ENCODE measurements around the gene AUH. TPM values are rescaled to one million over a fixed set of nuclear protein-coding genes. Genes with fewer than 3 reads are reported as not detected.

Gene AUH
- total RNA-seq, 4 donors from 2014 or later: 10.6 to 25.4 (median 16.7) TPM

- no peaks in the 10 kb centered on the region for H3K27me3 ChIP-seq
- WGBS, 2 donors: 80 to 83% methylated on average over 12 of the region's 12 CpGs
- peaks cover 6 to 52% (median 10%) of the 10 kb centered on the region in 3 donors for H3K36me3 ChIP-seq
- no peak overlapping the region for H3K27ac ChIP-seq
- intact Hi-C loops (cut with DNase I): no loop called here
- H3K4me3 ChIP-seq: no peak overlapping the region
- DNase-seq: no peak
- H3K9me3 ChIP-seq: no peaks in the 10 kb centered on the region
- TF ChIP-seq CTCF (IDR thresholded peaks at IDR 0.05): no peak
- TF ChIP-seq POLR2A (IDR thresholded peaks at IDR 0.05): no peak
- H3K4me1 ChIP-seq: peaks cover 0 to 8% (median 3%) of the 10 kb centered on the region in 3 donors
These were observed 46.0 kb upstream of the AUH start for GRCh38 chr9:91407580-91408318.

GRCh38 chr9:91405343-91406077 is 43.8 kb upstream of the AUH start:
- DNase-seq: no peak
- Histone ChIP-seq H3K27ac (no peak overlapping the region), H3K9me3 (no peaks in the 10 kb centered on the region), H3K36me3 (peaks cover 6 to 47% (median 10%) of the 10 kb centered on the region in 3 donors), H3K27me3 (no peaks in the 10 kb centered on the region), H3K4me1 (no peaks in the 10 kb centered on the region), H3K4me3 (no peak overlapping the region)
- intact Hi-C loops (cut with DNase I): no loop called here
- WGBS, 2 donors: 91 to 94% methylated on average over 11 to 20 of the region's 25 CpGs
- no peak for TF ChIP-seq POLR2A (IDR thresholded peaks at IDR 0.05)
- TF ChIP-seq CTCF (IDR thresholded peaks at IDR 0.05): no peak

- Histone ChIP-seq H3K9me3 (no peaks in the 10 kb centered on the region), H3K27ac (no peak overlapping the region), H3K27me3 (no peaks in the 10 kb centered on the region), H3K36me3 (peaks cover 0 to 31% (median 4%) of the 10 kb centered on the region in 3 donors), H3K4me3 (no peak overlapping the region), H3K4me1 (no peaks in the 10 kb centered on the region)
- intact Hi-C loops (cut with DNase I): no loop called here
- TF ChIP-seq POLR2A (IDR thresholded peaks at IDR 0.05) (no peak), CTCF (IDR thresholded peaks at IDR 0.05) (no peak)
- WGBS, 2 donors: 85 to 87% methylated on average over 14 of the region's 14 CpGs
- DNase-seq: no peak
These were observed 42.2 kb upstream of the AUH start for GRCh38 chr9:91403665-91404543.

GRCh38 chr9:91398926-91399325 is 37.2 kb upstream of the AUH start:
- Histone ChIP-seq H3K9me3 (no peaks in the 10 kb centered on the region), H3K27me3 (no peaks in the 10 kb centered on the region), H3K4me3 (no peak overlapping the region), H3K4me1 (peaks cover 0 to 17% (median 10%) of the 10 kb centered on the region in 3 donors), H3K27ac (no peak overlapping the region), H3K36me3 (no peaks in the 10 kb centered on the region)
- no peak for TF ChIP-seq POLR2A (IDR thresholded peaks at IDR 0.05)
- TF ChIP-seq CTCF (IDR thresholded peaks at IDR 0.05): no peak
- WGBS, 2 donors: 90 to 94% methylated on average over 3 of the region's 3 CpGs
- intact Hi-C loops (cut with DNase I): no loop called here
- no peak for DNase-seq

Data from esophagus squamous epithelium (tissue), 5 donors.